GM19328 (cell line): ENCODE data around the gene RAI1.

Source experiments
- ATAC-seq: cut with Tn5 transposase; IDR thresholded peaks from one replicate; pipeline ENCODE4 v1.9.1; 2021; ENCODE audit warnings: mild to moderate bottlenecking, moderate library complexity; ENCODE audit not compliant: unreplicated experiment

Gene RAI1

GRCh38 chr17:17762744-17763105 lies 81.5 kb downstream of the RAI1 start:
- no peak for ATAC-seq

DNA sequence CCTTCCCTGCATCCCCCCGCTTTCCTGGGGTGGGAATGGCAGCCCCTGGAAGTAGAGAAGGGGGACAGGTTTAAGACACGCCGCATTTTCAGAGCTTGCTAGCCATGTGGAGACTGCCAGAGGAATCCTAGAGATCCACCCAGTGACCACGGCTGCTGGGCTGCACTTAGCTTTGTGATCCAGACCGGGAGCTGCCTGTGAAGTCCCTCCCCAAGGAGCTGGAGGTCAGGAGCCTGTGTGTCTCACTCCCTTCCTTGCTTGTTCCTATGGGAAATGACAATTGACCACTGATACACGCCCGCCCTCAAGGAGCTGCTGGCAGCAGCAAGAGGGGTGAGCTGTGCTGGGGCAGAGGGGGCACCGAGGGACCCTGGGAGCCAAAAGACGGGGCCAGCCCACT lies 81.9 kb downstream of the RAI1 start:
- no peak for ATAC-seq

DNA sequence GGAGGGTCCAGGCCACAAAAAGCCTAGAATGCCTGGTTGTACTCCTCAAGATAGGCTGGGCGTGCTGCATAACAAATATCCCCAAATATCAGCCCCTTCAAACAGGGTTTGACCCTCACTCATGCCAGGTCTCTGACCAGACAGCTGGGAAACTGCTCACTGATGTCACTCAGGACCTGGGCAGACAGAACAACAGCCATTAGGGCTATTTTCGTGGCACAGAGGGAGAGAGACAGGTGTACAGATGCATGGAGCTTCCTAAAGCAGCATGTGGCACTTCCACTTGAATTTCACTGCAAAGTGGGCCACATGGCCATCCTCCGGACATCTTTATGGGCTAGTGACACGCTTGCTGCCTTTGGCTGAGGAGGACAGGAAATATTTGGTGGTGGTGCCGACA lies 82.5 kb downstream of the RAI1 start:
- ATAC-seq: no peak

- ATAC-seq: no peak
Measured at GRCh38 chr17:17765359-17766076, 84.3 kb downstream of the RAI1 start.

DNA sequence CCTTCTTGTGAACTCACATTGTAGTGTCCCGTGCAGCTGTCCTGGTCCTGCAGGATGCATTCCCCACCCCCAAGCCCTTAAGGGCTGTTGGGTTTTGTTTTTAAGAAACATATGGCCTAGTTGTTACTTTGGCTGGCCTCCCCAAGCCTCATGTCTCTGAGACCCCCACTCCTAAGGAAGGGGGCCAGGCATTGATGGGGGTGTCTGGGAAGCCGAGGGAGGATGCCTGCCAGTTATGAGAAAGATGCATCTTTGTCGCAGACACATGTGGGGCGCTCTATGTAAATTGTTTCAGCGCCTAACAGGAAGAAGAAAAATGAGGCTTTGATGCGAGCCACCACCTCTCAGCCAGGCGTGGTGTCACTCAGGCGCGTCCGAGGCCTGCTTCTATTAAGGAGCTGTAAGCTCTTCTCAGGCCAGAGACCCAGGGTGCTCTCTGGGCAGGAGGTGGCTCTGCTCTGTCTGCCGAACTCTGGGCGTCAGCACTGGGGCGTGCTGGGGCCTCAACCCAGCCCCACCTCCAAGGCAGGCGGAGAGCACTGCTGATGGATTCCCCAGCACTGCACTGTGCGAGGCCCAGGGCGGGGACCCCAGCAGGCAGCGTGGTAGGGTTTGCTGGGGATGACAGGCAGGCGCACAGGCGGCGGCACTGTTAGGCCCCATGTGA lies 85.0 kb downstream of the RAI1 start:
- ATAC-seq: no peak

DNA sequence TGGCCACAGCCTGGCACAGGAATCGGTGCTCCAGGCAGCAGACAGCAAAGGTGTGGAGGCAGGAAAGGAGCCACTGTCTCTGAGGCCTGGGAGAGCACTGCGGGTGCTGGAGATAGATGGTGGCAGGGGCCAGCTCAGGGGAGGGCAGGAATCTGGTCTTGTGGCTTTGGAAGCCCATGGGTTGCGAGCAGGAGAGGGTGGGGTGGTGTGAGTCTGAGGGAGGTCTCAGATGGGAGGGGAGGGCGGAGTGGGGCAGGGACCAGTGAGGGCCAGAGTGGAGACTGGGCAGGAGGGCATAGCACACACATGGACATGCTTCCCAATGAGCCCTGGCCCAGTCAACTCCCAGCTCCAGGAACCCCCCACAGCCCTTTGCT lies 85.5 kb downstream of the RAI1 start:
- no peak for ATAC-seq

DNA sequence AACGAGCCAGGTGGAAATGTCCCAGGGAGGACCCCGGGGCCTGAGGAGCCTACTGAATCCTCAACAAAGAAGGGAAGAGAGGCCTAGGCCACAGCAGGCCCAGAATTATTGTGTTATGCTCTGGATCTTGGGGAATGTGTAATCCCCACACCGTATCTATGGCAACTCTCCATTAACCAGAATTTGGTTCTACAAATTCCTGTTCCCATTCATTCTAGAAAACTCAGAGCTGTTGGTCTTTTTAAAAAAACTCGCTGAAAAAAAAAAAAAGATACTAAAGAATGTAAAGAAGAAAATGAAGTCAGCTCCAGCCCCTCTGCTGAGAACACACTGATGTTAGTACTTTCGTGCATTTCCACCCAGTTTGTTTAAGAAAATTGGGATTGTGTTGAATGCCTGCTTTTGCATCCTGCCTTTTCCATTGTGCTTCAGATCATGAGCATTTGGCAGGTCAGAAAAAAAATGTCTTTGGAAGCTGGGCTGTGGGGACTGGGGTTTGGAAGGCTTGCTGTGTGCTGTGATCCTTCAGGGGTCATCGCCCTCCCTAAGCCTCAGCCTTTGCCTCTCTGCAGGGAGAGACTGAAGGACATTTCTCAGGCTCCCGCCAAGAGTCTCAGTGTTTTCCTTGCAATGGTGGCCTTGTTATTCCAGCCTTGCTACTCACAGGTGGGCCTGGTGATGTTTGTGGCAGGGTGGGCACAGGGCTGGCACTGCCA lies 86.1 kb downstream of the RAI1 start:
- ATAC-seq: no peak

- ATAC-seq: no peak
Measured at GRCh38 chr17:17767887-17768418, 86.7 kb downstream of the RAI1 start.

GRCh38 chr17:17768424-17769088 lies 87.3 kb downstream of the RAI1 start:
- ATAC-seq: no peak

- no peak for ATAC-seq
Measured at GRCh38 chr17:17769869-17770631, 88.8 kb downstream of the RAI1 start.

- ATAC-seq: no peak
Measured at GRCh38 chr17:17770632-17771044, 89.4 kb downstream of the RAI1 start.

GRCh38 chr17:17771498-17772201 lies 90.4 kb downstream of the RAI1 start:
- ATAC-seq: no peak

DNA sequence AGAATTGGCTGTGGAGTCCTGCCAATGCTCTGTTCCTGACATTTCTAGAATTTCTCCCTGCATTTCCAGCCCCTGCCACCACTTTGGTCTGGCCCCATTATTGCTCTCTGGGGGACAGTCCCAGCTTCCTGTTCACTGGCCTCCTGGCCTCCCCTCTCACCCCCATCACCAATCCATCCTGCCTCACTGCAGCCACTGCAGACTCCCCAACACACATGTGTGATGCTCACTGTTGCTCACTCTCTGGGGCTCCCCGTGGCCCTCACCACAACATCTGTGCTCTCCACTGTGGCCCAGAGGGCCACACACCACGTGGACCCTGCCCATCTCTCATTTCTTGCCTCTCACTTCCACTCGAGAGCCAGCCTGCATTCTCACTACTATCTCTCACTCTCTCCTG lies 91.0 kb downstream of the RAI1 start:
- ATAC-seq: no peak

- ATAC-seq: no peak
Measured at GRCh38 chr17:17774009-17774881, 93.0 kb downstream of the RAI1 start.

DNA sequence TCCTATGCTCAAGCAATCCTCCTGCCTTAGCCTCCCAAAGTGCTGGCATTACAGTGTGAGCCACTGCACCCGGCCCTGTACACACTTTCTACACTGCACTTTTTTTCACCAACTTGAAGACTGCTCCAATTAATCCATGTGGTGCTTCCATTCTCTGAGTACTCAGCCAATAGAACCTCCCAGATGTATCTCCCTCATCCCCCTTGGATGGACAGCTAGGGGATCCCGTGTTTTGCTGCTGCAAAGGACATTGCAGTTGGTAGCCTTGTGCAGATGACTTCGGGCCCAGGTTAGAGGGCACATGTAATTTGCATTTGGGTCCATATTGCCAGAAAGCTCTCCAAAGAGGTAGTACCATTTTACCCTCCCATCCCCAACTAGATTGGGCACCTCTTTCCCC lies 95.6 kb downstream of the RAI1 start:
- ATAC-seq: no peak

DNA sequence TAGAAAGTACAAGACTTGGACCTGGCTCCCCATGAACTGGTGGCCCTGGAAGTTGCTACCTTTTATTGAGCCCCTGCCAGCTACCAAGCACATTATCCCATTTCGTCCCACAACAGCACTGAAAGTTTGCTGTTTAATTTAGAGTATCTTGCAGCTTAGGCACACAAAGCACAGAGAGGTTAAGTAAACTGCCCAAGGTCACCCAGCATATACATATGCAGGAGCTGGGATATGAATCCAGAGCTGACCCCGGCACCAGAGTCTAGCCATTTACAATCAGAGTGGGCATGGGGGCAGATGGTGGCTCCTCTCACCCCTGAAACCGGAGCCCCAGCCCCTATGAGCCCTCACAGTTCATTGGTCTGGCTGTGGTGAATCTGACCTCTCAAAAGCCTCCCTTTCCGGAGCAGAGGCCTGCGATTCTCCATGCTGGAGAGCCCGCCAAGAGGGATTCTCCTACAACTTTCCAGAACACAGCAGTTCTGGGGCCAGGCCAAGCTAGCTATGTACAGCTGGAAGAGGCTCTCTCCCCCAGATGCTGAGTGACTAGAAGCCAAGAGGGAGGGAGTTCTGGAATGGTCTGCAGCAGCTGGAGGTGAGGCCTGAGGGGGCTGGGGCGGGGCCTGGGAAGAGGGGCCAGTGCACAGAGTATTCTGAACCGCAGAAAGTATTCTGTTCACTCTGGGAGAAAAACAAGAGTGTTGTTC lies 97.2 kb downstream of the RAI1 start:
- ATAC-seq: no peak

- no peak for ATAC-seq
Measured at GRCh38 chr17:17779015-17779611, 97.9 kb downstream of the RAI1 start.
